D721Med (cell line): ENCODE results near the gene FJX1.

Source experiments
- DNase-seq: peaks from one replicate; pipeline ENCODE4 v3.0.0; 2011; ENCODE audit warnings: low spot score; ENCODE audit not compliant: insufficient read length
- FAIRE-seq: peaks from 2 replicates; lab custom pipeline; 2011; peaks lifted over from hg19 to GRCh38; lab: Jason Lieb, UNC
- CTCF ChIP-seq: IDR thresholded peaks from 2 replicates; pipeline ENCODE4 v1.5.1; 2012; ENCODE audit warnings: mild to moderate bottlenecking, control low read depth; ENCODE audit not compliant: insufficient read depth; ENCODE audit errors: missing control alignments

The FJX1 gene

GRCh38 chr11:35605706-35606105, 12.6 kb upstream of the FJX1 start:
- FAIRE-seq (no peak), DNase-seq (no peak)
- no peak for TF ChIP-seq CTCF

- FAIRE-seq (no peak), DNase-seq (no peak)
- no peak for TF ChIP-seq CTCF
These were observed 12.1 kb upstream of the FJX1 start for GRCh38 chr11:35606206-35606605.

GRCh38 chr11:35608502-35608901, 9.8 kb upstream of the FJX1 start:
- FAIRE-seq: no peak
- no peak for TF ChIP-seq CTCF
- no peak for DNase-seq

- DNase-seq (no peak), FAIRE-seq (no peak)
- no peak for TF ChIP-seq CTCF
These were observed 8.6 kb upstream of the FJX1 start for GRCh38 chr11:35609656-35610055.

GRCh38 chr11:35610631-35611030, 7.6 kb upstream of the FJX1 start:
- DNase-seq (no peak), FAIRE-seq (no peak)
- TF ChIP-seq CTCF: no peak

- FAIRE-seq: no peak
- TF ChIP-seq CTCF: no peak
- no peak for DNase-seq
These were observed 6.5 kb upstream of the FJX1 start for GRCh38 chr11:35611741-35612140.

- no peak for TF ChIP-seq CTCF
- DNase-seq (no peak), FAIRE-seq (no peak)
These were observed 3.2 kb upstream of the FJX1 start for GRCh38 chr11:35614939-35615569.
